Measurements from ENCODE around the gene FNDC1.

Gene FNDC1

GRCh38 chr6:159224452-159224851 is 55.3 kb downstream of the FNDC1 start:
- H3K36me3 ChIP-seq (ENCODE audit: insufficient read depth, low read length) = no peaks in the 10 kb centered on the region
- H3K27ac ChIP-seq (ENCODE audit: low read length) = no peak overlapping the region
- H3K9me3 ChIP-seq (ENCODE audit: insufficient read depth, low read length, severe bottlenecking) = no peaks in the 10 kb centered on the region
- H3K9ac ChIP-seq (ENCODE audit: low read depth, low read length) = no peak overlapping the region
- TF ChIP-seq CTCF (IDR thresholded peaks at IDR 0.05; ENCODE audit: borderline replicate concordance, extremely low read depth, low read length, poor library complexity, severe bottlenecking) = no peak
- TF ChIP-seq EZH2 (IDR thresholded peaks at IDR 0.05; ENCODE audit: borderline replicate concordance, low read depth, low read length, severe bottlenecking) = no peak
- no peak overlapping the region for H3K4me3 ChIP-seq (ENCODE audit: low read depth in 1 of 2, low read length in 2 of 2)
- no peaks in the 10 kb centered on the region for H3K79me2 ChIP-seq (ENCODE audit: insufficient read depth, low read length)
- no peak for DNase-seq
- H2AFZ ChIP-seq (ENCODE audit: low read depth, low read length) = no peak overlapping the region
- H3K4me2 ChIP-seq (ENCODE audit: insufficient read depth, low read length) = no peak overlapping the region
- H4K20me1 ChIP-seq (ENCODE audit: insufficient read depth, low read length) = no peaks in the 10 kb centered on the region
- ATAC-seq (ENCODE audit: insufficient read depth, low read depth) = no peak
- peaks cover 18% of the 10 kb centered on the region for H3K27me3 ChIP-seq (ENCODE audit: insufficient read depth, low read length, poor library complexity)
- H3K4me1 ChIP-seq (ENCODE audit: insufficient read depth, low read length) = no peaks in the 10 kb centered on the region

- H3K79me2 ChIP-seq (ENCODE audit: insufficient read depth, low read length) = no peaks in the 10 kb centered on the region
- H4K20me1 ChIP-seq (ENCODE audit: insufficient read depth, low read length) = no peaks in the 10 kb centered on the region
- DNase-seq (no peak), ATAC-seq (ENCODE audit: insufficient read depth, low read depth) (no peak)
- no peak overlapping the region for H3K4me3 ChIP-seq (ENCODE audit: low read depth in 1 of 2, low read length in 2 of 2)
- H3K9me3 ChIP-seq (ENCODE audit: insufficient read depth, low read length, severe bottlenecking) = no peaks in the 10 kb centered on the region
- H3K36me3 ChIP-seq (ENCODE audit: insufficient read depth, low read length) = no peaks in the 10 kb centered on the region
- no peak overlapping the region for H3K9ac ChIP-seq (ENCODE audit: low read depth, low read length)
- H3K4me2 ChIP-seq (ENCODE audit: insufficient read depth, low read length) = no peak overlapping the region
- peaks cover 8% of the 10 kb centered on the region for H3K27me3 ChIP-seq (ENCODE audit: insufficient read depth, low read length, poor library complexity)
- no peak overlapping the region for H2AFZ ChIP-seq (ENCODE audit: low read depth, low read length)
- no peak for TF ChIP-seq CTCF (IDR thresholded peaks at IDR 0.05; ENCODE audit: borderline replicate concordance, extremely low read depth, low read length, poor library complexity, severe bottlenecking)
- TF ChIP-seq EZH2 (IDR thresholded peaks at IDR 0.05; ENCODE audit: borderline replicate concordance, low read depth, low read length, severe bottlenecking) = no peak
- no peak overlapping the region for H3K27ac ChIP-seq (ENCODE audit: low read length)
- H3K4me1 ChIP-seq (ENCODE audit: insufficient read depth, low read length) = no peaks in the 10 kb centered on the region
Observed at GRCh38 chr6:159229651-159230051, 60.5 kb downstream of the FNDC1 start.

- no peak for ATAC-seq (ENCODE audit: insufficient read depth, low read depth)
Observed at GRCh38 chr6:159232106-159232645, 63.0 kb downstream of the FNDC1 start.

More at GRCh38 chr6:159232106-159232645, 63.0 kb downstream of the FNDC1 start:
- peaks cover 5% of the 10 kb centered on the region for H3K27me3 ChIP-seq (ENCODE audit: insufficient read depth, low read length, poor library complexity)
- no peaks in the 10 kb centered on the region for H3K36me3 ChIP-seq (ENCODE audit: insufficient read depth, low read length)
- H3K4me1 ChIP-seq (ENCODE audit: insufficient read depth, low read length) = no peaks in the 10 kb centered on the region
- no peak for DNase-seq
- H3K9ac ChIP-seq (ENCODE audit: low read depth, low read length) = no peak overlapping the region
- no peak overlapping the region for H2AFZ ChIP-seq (ENCODE audit: low read depth, low read length)
- H3K79me2 ChIP-seq (ENCODE audit: insufficient read depth, low read length) = no peaks in the 10 kb centered on the region
- TF ChIP-seq CTCF (IDR thresholded peaks at IDR 0.05; ENCODE audit: borderline replicate concordance, extremely low read depth, low read length, poor library complexity, severe bottlenecking) (no peak), EZH2 (IDR thresholded peaks at IDR 0.05; ENCODE audit: borderline replicate concordance, low read depth, low read length, severe bottlenecking) (no peak)
- H3K27ac ChIP-seq (ENCODE audit: low read length) = no peak overlapping the region
- H3K9me3 ChIP-seq (ENCODE audit: insufficient read depth, low read length, severe bottlenecking) = no peaks in the 10 kb centered on the region
- no peaks in the 10 kb centered on the region for H4K20me1 ChIP-seq (ENCODE audit: insufficient read depth, low read length)
- no peak overlapping the region for H3K4me2 ChIP-seq (ENCODE audit: insufficient read depth, low read length)
- H3K4me3 ChIP-seq (ENCODE audit: low read depth in 1 of 2, low read length in 2 of 2) = no peak overlapping the region

Data from DND-41 (cell line).